ENCODE measurements around the gene AK8.

Gene AK8

DNA sequence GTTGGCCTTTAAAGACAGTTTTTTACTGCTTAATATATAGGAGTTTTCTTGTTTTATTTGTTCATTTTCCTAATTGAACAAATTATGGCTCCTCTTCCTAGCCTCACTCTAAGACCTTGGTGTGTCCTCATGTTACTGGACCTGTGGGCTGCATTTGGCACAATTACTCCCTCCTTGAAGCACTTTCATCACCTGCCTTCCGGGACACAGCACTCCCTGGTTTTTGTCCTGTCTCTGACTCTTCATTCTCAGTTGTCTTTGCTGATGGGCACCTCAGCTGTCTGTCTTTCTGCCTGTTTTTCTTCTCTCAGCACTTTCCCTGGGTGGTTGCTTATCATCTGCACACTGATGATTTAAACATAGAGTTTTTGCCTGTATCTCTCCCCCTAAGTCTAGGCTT lies 194.2 kb downstream of the AK8 start:
- Histone ChIP-seq H3K9me3 (ENCODE audit: severe bottlenecking) (no peaks in the 10 kb centered on the region), H3K27ac (no peak overlapping the region), H3K27me3 (ENCODE audit: insufficient read depth, low read depth, severe bottlenecking) (no peaks in the 10 kb centered on the region), H3K36me3 (peaks cover 94% of the 10 kb centered on the region), H3K4me3 (ENCODE audit: low read depth, low read length) (no peak overlapping the region)
- TF ChIP-seq, protein P1, sequence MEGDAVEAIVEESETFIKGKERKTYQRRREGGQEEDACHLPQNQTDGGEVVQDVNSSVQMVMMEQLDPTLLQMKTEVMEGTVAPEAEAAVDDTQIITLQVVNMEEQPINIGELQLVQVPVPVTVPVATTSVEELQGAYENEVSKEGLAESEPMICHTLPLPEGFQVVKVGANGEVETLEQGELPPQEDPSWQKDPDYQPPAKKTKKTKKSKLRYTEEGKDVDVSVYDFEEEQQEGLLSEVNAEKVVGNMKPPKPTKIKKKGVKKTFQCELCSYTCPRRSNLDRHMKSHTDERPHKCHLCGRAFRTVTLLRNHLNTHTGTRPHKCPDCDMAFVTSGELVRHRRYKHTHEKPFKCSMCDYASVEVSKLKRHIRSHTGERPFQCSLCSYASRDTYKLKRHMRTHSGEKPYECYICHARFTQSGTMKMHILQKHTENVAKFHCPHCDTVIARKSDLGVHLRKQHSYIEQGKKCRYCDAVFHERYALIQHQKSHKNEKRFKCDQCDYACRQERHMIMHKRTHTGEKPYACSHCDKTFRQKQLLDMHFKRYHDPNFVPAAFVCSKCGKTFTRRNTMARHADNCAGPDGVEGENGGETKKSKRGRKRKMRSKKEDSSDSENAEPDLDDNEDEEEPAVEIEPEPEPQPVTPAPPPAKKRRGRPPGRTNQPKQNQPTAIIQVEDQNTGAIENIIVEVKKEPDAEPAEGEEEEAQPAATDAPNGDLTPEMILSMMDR (IDR thresholded peaks at IDR 0.05; ENCODE audit: low read depth, low read length) = no peak
- no peak for DNase-seq

DNA sequence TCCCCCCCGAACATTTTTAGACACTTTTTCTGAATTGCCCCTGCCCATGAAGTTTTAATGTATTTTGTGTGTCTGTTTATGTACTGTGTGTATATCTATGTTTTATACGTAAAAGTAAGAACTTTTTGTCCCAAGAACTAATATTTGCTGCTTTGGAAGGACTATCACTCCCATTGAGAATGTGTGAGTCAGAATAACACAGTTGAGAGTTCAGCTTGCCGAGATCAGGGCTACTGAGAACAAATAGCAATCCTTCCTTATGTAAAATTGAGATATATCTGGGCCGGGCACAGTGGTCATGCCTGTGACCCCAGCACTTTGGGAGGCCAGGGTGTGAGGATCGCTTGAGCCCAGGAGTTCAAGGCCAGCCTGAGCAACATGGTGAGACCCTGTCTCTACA lies 196.5 kb downstream of the AK8 start:
- Histone ChIP-seq H3K27ac (no peak overlapping the region), H3K4me3 (ENCODE audit: low read depth, low read length) (no peak overlapping the region), H3K27me3 (ENCODE audit: insufficient read depth, low read depth, severe bottlenecking) (no peaks in the 10 kb centered on the region), H3K9me3 (ENCODE audit: severe bottlenecking) (no peaks in the 10 kb centered on the region), H3K36me3 (peaks cover 93% of the 10 kb centered on the region)
- no peak for DNase-seq
- TF ChIP-seq, protein P1 (IDR thresholded peaks at IDR 0.05; ENCODE audit: low read depth, low read length) = no peak

DNA sequence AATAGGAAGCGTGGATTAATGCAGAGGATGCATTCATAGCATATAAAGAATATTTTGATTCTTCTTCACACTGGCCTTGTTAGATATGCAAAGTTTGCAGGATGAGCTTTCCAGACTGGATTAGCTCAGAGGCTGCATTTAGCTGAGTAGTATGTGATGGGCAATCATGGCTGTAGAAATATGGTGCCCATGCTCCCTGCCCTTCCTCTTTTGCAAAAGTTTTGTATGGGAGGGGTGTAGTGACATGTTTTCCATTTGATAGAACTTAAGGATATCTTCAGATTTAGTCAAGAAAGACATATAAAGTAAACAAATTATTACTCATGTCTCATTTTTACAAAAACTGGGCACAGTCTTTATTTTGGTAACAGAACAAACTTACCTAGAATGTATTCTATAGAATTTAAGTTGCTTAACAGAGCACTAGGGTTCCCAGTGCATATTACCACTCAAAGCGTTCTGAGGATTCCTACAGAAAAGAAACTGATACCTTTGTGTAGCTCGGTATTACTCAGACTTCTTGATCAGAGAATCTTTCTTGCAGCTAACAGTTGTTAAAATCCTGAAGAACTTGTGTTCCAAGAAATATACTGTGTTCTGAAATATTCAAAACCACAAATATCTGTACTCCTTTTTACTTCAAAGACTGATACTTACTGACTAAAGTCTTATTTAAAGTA lies 198.0 kb downstream of the AK8 start:
- H3K27ac ChIP-seq = no peak overlapping the region
- no peak for DNase-seq
- TF ChIP-seq, protein P1 (IDR thresholded peaks at IDR 0.05; ENCODE audit: low read depth, low read length) = no peak
- H3K36me3 ChIP-seq = peaks cover 79% of the 10 kb centered on the region
- no peak overlapping the region for H3K4me3 ChIP-seq (ENCODE audit: low read depth, low read length)
- H3K9me3 ChIP-seq (ENCODE audit: severe bottlenecking) = no peaks in the 10 kb centered on the region
- no peaks in the 10 kb centered on the region for H3K27me3 ChIP-seq (ENCODE audit: insufficient read depth, low read depth, severe bottlenecking)

DNA sequence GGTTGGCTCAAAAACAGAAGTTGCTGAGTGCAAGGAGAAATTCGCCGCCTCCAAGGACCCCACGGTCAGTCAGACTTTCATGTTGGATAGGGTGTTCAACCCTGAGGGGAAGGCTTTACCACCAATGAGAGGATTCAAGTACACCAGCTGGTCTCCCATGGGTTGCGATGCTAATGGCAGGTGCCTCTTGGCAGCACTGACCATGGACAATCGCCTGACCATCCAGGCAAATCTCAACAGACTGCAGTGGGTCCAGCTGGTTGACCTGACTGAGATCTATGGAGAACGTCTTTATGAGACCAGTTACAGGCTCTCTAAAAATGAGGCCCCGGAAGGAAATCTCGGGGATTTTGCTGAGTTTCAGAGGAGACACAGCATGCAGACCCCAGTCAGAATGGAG lies 200.1 kb downstream of the AK8 start:
- H3K36me3 ChIP-seq = peaks cover 65% of the 10 kb centered on the region
- H3K27ac ChIP-seq = no peak overlapping the region
- no peaks in the 10 kb centered on the region for H3K9me3 ChIP-seq (ENCODE audit: severe bottlenecking)
- no peaks in the 10 kb centered on the region for H3K27me3 ChIP-seq (ENCODE audit: insufficient read depth, low read depth, severe bottlenecking)
- TF ChIP-seq, protein P1 (IDR thresholded peaks at IDR 0.05; ENCODE audit: low read depth, low read length) = no peak
- DNase-seq = no peak
- H3K4me3 ChIP-seq (ENCODE audit: low read depth, low read length) = no peak overlapping the region
